HG03045 (cell line): Measurements from ENCODE around the gene PKNOX2.

Experiments used
- ATAC-seq: cut with Tn5 transposase; IDR thresholded peaks from one replicate; pipeline ENCODE4 v1.9.1; 2021; ENCODE audit warnings: mild to moderate bottlenecking, moderate library complexity; ENCODE audit not compliant: unreplicated experiment

The PKNOX2 gene

DNA sequence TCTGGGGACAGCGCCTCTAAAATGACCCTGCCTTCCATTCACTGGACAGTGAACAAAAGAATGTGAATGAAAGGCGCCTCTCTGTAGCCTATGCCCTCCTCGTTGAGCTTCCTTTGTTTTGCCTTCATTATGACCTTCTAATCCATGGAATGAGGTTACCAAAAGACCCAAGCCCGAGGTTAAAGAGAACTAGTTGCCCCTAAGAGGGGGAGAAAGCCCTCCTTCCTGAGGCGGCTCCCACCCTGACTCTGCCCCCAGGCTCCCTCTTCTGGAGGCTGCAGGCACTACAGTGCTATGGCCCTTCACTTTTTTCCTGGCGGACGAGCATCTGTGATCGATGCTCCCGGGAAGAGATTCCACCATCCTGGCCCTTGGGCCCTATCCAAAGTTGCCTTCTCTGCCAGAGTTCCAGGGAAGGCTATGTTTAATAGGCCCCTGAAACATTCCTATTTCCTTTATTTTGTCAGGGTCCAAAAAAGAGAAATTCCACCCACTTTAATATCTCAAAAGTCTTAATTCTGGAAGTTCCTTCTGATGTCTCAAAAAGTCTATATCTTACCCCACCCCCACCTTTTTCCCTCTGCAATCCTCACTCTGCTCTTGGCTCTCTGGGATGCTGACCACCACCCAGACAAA is 184.2 kb downstream of the PKNOX2 start:
- no peak for ATAC-seq

- no peak for ATAC-seq
Observed at GRCh38 chr11:125350206-125351032, 185.9 kb downstream of the PKNOX2 start.

GRCh38 chr11:125351033-125351867 is 186.7 kb downstream of the PKNOX2 start:
- ATAC-seq = no peak

GRCh38 chr11:125351868-125352250 is 187.3 kb downstream of the PKNOX2 start:
- no peak for ATAC-seq

DNA sequence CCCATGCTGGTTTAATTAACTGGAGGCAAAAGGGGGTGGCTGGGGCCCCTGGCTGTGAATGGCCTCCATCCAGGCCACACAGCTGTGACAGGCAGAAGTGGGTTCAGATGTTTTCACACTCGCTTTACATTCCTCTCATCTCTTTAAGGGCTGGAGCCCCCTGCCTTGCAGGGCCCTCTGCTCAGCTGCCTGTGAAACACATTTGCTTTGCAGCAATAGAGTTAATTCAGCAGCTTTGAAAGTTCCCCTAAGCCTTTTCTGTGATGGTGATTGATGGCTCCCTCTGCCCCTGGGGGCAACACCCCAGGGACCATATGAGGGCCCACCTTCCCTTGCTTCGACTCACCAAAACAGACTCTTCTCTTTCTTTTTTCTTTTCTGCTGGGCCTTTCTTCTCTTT is 192.2 kb downstream of the PKNOX2 start:
- ATAC-seq = no peak

GRCh38 chr11:125357551-125357950 is 193.0 kb downstream of the PKNOX2 start:
- no peak for ATAC-seq

GRCh38 chr11:125358254-125358840 is 193.8 kb downstream of the PKNOX2 start:
- no peak for ATAC-seq

DNA sequence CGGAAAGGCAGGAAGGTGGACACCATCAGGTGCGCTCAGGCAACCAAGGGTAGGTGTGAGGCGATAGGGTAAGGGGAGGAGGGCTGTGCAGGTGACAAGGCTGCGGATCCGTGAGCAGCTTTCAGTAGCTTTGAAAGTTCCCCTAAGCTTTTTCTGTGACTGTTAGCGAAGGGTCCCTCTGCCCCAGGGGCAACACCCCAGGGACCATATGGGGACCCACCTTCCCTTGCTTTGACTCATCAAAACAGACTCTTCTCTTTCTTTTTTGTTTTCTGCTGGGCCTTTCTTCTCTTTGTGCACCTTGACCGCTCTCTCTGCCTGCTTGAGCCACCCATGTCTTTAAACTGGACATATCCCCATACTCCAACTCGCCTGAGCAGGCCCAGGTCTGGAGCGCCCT is 194.6 kb downstream of the PKNOX2 start:
- ATAC-seq = no peak

- no peak for ATAC-seq
Observed at GRCh38 chr11:125360066-125360465, 195.5 kb downstream of the PKNOX2 start.

DNA sequence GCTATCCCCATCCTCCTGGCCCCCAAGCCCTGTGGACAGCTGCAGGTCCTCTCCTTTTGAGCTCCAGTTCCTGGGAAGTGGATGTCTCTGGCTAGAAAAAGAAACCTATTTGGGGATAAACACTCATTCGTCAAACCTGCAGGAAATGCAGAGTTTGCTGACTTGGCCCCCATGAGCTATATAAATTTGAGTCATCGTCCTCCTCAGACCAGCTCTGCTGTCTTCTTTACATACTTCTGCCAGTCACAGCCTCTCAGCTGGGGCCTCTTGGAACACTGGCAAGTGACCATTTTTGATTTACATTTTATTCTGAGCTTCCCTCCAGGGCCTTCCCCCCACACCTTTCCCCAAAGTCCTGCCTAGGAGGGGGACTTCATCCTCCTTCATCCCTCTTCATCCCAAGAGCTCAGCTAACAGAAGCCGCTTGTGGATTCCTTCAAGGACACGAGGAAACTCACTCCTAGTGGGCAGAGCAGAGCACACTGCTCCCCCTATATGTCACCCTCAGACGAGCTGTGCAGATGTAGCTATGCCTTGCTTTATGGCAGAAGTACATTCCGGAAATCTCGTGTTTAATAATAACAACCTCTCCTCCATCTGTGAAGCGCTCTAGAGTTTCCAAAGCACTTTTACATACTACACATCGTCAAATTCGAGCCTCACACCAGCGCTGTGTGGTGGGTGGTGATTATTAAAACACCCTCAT is 199.7 kb downstream of the PKNOX2 start:
- no peak for ATAC-seq

DNA sequence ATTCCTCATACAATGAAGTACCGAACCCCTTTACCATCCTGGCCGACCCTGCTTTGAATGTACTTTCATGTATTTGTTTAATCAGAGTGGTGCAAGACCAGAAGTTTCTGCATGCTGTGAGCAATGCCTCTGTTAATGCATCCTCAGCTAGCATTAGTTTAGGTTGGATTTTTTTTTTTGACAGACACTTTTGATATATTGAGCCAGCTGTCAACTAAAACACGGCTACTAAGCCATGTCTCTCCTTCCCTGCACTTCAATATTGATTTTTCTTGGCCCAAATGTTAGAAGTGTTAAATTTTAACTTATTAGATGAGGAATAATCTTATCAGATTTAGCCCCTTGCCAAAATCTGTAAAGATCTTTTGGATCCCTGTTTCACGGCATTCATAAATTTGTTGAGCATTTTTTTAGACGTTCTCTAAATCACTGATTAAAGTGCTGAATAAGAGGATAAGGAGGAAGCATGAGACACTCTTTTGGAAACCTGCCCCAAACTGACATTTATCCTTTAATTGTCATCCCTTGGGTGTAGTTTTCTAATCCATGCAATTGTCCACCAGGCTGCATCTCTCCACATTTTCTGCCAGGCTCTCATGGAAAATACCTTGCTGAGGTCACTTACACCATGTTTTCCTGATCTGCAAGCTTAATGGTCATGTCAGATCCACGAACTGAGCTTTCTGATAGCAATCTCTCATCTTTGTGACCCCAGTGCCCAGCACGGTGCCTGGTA is 200.8 kb downstream of the PKNOX2 start:
- no peak for ATAC-seq

DNA sequence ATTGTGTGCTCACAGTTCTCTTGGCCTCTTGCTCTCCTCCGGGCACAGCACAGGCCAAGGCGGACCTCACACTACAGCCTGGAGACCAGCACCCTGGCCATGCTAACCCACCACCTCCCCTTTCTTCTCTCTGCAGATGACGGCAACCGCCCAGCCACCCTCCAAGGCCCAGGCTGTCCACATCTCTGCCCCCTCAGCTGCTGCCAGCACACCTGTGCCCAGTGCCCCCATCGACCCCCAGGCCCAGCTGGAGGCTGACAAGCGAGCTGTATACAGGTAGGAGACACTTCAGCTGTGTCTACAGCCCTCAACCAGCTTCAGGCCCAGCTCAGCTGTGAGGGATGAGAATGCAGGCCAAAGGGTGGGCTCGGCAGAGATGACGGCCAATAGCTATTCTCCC is 203.2 kb downstream of the PKNOX2 start:
- no peak for ATAC-seq

- no peak for ATAC-seq
Observed at GRCh38 chr11:125368757-125369156, 204.2 kb downstream of the PKNOX2 start.

DNA sequence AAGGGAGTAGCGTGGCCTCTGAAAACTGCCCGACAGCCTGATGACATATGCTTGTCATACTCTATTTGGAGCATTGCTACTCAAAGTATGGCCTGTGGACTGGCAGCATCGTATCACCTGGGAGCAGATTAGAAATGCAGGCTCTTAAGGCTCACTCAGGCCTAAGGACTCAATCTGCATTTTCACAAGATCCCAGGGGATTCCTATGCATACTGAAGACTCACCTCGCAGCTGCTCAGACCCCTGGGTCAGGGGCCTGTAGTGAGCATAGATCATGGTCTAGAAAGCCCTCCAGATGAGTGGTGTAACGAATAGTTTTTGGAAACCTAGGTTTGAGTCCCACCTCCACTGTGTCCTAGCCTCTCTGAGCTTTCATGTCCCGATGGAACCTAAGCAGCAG is 205.3 kb downstream of the PKNOX2 start:
- ATAC-seq = no peak

DNA sequence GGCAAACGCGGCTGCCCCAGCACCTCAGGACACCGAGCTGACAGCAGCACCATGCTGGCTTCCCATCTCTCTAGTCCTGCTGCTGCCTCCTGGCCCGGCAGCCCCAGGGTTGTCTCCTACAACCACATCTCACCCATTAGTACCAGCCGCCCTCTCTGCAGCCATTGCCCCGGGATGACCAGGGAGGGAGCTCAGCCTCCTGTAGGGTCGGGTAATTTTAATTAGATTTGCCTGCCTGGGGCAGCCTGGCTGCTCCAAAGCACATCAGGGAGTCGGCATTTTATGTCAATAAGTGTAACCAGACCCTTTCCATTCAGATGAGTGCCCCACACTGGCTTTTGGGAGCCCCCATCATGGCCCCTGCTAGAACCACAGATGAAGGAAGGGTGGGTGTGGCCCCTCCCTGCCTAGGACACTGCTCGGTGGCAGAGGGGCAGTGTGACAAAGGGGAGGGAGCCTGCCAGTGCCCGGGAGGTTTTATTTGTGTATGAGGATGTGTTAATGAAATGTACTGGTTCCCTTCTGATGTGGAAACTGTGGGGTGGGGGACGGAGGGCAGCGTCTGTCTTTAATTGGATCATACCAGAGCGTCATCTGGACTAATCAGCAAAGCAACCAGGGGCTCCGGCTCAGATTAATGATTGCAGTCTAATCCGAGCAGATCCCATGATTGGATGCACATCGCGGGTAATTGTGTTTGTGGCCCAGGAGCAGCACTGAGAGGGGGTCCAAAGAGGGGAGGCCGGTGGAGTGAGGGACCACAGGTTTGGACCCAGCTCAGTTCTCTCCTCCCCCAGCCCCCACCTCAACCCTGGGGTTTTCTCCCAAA is 206.2 kb downstream of the PKNOX2 start:
- ATAC-seq = no peak

- ATAC-seq = no peak
Observed at GRCh38 chr11:125371431-125371935, 206.9 kb downstream of the PKNOX2 start.

- no peak for ATAC-seq
Observed at GRCh38 chr11:125372088-125372487, 207.5 kb downstream of the PKNOX2 start.

DNA sequence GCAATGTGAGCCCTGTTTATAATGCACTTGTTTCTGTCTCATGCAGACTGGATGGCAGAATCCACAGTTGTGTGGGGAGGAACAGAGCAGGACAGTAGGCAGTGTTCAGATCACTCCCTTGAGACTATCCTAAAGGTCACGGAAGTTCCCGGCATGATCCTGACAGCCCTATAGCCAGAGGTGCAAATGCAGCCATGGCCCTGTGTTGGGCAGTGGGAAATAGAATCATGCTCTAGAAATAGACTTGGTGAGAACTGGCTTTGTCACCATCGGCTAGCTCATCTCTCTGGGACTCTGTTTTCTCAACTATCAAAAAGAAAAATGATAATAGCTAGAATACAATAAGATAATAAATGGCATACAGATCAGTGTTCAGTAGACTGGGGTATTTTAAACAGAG is 208.4 kb downstream of the PKNOX2 start:
- no peak for ATAC-seq
